GM19023 (cell line): ENCODE data around the gene HOXC13.

Experiments
- ATAC-seq: cut with Tn5 transposase; IDR thresholded peaks from one replicate; pipeline ENCODE4 v1.9.1; 2021; ENCODE audit warnings: mild to moderate bottlenecking, moderate library complexity; ENCODE audit not compliant: unreplicated experiment

The HOXC13 gene

GRCh38 chr12:53968214-53969127, 29.8 kb downstream of the HOXC13 start:
- ATAC-seq, result no peak

GRCh38 chr12:53969588-53970259, 31.1 kb downstream of the HOXC13 start:
- ATAC-seq, result no peak

GRCh38 chr12:53970451-53970850, 31.8 kb downstream of the HOXC13 start:
- ATAC-seq, result no peak

GRCh38 chr12:53971129-53971528, 32.5 kb downstream of the HOXC13 start:
- no peak for ATAC-seq

GRCh38 chr12:53971686-53972085, 33.1 kb downstream of the HOXC13 start:
- ATAC-seq, result no peak

GRCh38 chr12:53972152-53972702, 33.6 kb downstream of the HOXC13 start:
- no peak for ATAC-seq

GRCh38 chr12:53972722-53973235, 34.1 kb downstream of the HOXC13 start, which contains the start of gene HOXC11:
Gene HOXC11, plus strand, starts transcription at chr12:53973126. Its CDS starts 116 bp downstream, at chr12:53973242.
- ATAC-seq, result no peak

- no peak for ATAC-seq
These were observed 34.8 kb downstream of the HOXC13 start for GRCh38 chr12:53973236-53974042.

- ATAC-seq, result no peak
These were observed 35.7 kb downstream of the HOXC13 start, which contains the start of gene HOTAIR for GRCh38 chr12:53974084-53975063. Gene HOTAIR, minus strand, starts transcription at chr12:53974954.

- ATAC-seq, result no peak
These were observed 36.4 kb downstream of the HOXC13 start for GRCh38 chr12:53975064-53975471.

GRCh38 chr12:53975479-53976152, 37.0 kb downstream of the HOXC13 start:
- no peak for ATAC-seq

GRCh38 chr12:53976172-53976822, 37.7 kb downstream of the HOXC13 start:
- ATAC-seq, result no peak

GRCh38 chr12:53976823-53977595, 38.4 kb downstream of the HOXC13 start:
- ATAC-seq, result no peak

- ATAC-seq, result no peak
These were observed 39.2 kb downstream of the HOXC13 start for GRCh38 chr12:53977596-53978445.

- ATAC-seq, result no peak
These were observed 40.1 kb downstream of the HOXC13 start for GRCh38 chr12:53978477-53979356.
